Activated CD4-positive, alpha-beta T cell treated with anti-CD3 and anti-CD28 coated beads for 1 hour (primary cell): ENCODE results near the gene LRRC36.

Experiments used
- DNase-seq: peaks from one replicate; pipeline ENCODE4 v3.0.0-alpha.2; 2020

LRRC36 gene

DNA sequence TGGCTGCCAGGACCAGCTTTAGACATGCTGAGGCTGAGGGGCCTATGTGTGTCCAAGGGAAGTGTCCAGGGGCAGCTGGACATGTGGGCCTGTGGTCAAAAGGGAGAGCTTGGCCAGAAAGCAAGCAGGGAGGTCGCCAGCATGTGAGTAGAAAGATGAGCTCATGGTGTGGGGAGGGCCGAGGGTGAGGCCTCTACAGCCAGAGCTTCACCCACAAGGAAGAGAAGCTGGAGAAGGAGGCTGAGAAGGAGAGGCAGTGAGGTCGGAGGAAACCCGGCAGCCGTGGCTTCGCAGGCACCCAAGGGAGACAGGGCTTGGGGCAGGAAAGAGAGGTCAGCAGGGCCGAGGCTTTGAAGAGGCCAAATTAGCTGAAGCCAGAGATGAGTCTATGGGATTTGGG is 100.3 kb downstream of the LRRC36 start:
- DNase-seq, result no peak

DNA sequence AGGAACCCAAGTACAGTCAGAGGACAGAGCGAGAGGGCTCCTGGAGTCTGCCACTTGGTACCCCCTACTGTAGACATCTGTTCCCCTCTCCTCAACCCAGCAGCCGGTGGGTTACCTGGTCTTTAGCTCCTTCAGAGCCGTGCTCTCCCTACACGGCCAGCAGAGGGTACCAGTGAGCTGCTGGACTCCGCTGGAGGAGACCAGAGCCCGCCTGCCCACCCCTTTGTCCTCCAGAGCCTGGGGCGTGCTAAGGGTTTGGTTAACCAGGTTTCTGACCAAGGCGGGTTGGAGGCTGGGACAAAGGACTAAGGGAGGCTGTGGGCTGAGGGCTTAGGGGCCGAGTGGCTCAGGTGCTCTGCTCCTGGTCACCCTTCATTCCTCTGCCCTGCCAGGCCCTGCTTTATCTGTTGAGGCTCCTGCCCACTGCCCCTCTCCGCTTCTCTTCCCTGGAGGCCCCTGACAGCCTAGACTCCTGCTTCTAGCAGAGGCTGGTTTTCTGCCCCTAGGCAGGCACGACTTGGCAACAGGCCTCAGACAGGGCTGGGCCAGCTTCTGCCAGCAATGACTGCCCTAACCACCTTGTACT is 101.6 kb downstream of the LRRC36 start:
- DNase-seq, result peak; percentile 24

- no peak for DNase-seq
Observed at GRCh38 chr16:67429053-67429798, 102.6 kb downstream of the LRRC36 start.

DNA sequence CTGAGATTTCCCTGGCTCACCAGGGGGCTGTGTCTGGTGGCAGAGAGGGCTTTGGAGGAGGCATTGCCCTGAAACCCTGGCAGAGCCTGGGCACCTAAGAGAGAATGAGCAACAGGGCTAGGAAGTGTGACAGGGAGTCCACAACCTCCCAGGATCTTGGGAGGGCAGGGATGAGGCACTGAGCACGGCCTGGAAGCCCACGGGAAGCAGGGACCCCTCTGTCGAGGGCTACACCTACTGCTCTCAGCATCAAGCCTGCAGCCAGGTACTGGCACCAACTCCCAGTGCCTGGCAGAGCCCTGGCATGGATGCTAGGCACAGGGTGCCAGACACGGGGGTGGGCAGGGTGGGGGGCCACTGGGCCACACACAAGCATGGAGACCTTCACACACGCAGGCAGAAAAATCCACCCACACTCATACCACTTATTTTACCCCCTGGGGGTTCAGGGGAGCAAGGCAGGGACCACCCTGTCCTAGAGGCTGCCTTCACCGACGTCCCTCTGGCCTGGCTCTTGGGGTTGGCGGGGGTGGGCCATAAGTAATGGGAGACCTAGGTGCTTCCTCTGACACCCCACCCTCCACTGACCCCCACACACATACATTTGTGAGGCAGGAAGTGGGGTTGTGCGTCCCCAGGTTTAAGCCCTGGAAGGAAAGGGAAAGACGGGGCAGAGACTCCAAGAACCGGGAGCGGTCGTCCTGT is 103.3 kb downstream of the LRRC36 start:
- DNase-seq, result no peak

- no peak for DNase-seq
Observed at GRCh38 chr16:67430504-67430976, 103.9 kb downstream of the LRRC36 start.

GRCh38 chr16:67430977-67431774 is 104.6 kb downstream of the LRRC36 start, which contains the start of gene HSD11B2:
Gene HSD11B2 (plus strand): TSS chr16:67431121. CDS start chr16:67431249, 128 bp downstream.
- DNase-seq, result no peak

DNA sequence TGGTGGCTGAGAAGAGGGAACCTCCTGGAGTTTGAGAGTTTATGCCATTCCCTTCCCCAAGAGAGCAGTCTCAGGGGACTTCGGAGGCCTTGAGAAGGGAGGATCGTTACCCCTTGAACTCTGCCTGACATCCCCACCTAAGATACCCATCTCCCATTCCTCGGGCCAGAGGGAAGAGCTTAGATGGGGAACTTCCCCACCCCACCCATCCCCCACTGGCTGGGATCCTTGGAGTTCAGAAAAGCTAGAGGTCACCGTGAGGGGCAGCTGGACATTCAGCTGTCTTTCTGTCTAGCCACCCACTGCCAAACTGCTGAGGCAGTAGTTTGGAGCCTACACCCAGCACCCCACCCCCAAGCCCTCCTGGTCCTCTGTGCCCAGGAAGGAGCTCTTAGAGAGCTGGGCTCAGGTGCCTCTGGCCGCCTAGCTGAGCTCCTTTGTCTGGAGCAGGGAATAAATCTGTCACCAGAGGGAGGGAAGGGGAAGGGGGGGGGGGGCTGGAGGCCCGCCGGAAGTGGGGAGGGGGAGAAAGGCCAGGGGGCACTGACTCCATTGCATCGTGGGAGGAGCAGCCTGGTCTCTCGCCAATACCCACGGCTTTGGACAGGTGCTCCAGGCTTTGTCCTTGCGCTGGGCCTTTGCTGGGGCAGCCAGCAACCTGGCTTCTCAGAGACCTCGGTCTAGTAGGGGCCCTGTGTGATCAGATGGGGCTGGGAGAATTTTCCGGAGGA is 105.3 kb downstream of the LRRC36 start:
- DNase-seq, result no peak

- no peak for DNase-seq
Observed at GRCh38 chr16:67432506-67432890, 105.9 kb downstream of the LRRC36 start.

GRCh38 chr16:67433131-67433719 is 106.6 kb downstream of the LRRC36 start:
- DNase-seq, result no peak
